NT2/D1 (cell line): Measurements from ENCODE around the gene TTC23L.

Source experiments
- SUZ12 ChIP-seq: IDR thresholded peaks from 2 replicates; pipeline ENCODE4 v1.6.1; 2011; ENCODE audit not compliant: insufficient read length, insufficient read depth; ENCODE audit errors: extremely low read depth
- YY1 ChIP-seq: IDR thresholded peaks from 2 replicates; pipeline ENCODE4 v1.6.1; 2011; ENCODE audit not compliant: insufficient read length, insufficient read depth

DNA sequence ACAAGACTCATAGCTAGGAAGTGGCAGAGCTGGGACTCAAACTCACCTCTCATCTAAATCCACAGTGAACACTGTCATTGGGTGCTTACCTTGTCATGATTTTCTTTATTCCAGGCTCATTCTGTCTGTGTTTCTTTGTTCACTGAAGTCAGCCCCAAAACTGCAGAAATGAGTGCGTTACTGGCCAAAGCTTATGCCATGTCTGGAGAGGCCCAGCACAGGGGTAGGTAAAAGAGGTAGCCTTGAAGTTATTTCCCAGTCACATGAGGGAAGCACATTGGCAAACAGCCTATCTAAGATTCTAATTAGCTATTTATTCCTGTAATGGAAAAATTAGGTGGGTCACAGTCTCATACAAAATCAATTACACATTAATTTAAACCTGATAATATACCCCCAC, 29.8 kb downstream of the TTC23L start:
- TF ChIP-seq YY1 (no peak), SUZ12 (no peak)
